Immature natural killer cell (primary cell): ENCODE data around the gene CPNE5. TPM values are rescaled to one million over a fixed set of nuclear protein-coding genes. Genes with fewer than 3 reads are reported as not detected.

Experiments
- DNase-seq, 3 donors: peaks; one replicate each; pipeline ENCODE4 v3.0.0; 2022; ENCODE audit warnings: mixed read lengths in 1 of 3
- H3K27ac Mint-ChIP-seq, 6 donors: one replicate each; pipeline ENCODE4 v1.8.0; 2020; ENCODE audit warnings: mixed read lengths in 6 of 6, mild to moderate bottlenecking in 5 of 6, inconsistent platforms in 4 of 6, moderate library complexity in 3 of 6
- H3K27me3 Mint-ChIP-seq, 3 donors: one replicate each; pipeline ENCODE4 v1.8.0; 2020 to 2021; ENCODE audit warnings: low read depth in 3 of 3, mild to moderate bottlenecking in 3 of 3, mixed read lengths in 3 of 3, moderate library complexity in 3 of 3, inconsistent platforms in 1 of 3
- H3K36me3 Mint-ChIP-seq, 3 donors: one replicate each; pipeline ENCODE4 v1.8.0; 2020; ENCODE audit warnings: mixed read lengths in 3 of 3, inconsistent platforms in 2 of 3, mild to moderate bottlenecking in 2 of 3
- H3K4me1 Mint-ChIP-seq, 2 donors: one replicate each; pipeline ENCODE4 v1.8.0; 2020; ENCODE audit warnings: inconsistent platforms in 2 of 2, mild to moderate bottlenecking in 2 of 2, mixed read lengths in 2 of 2, moderate library complexity in 1 of 2
- H3K4me3 Mint-ChIP-seq, 5 donors: one replicate each; pipeline ENCODE4 v1.8.0; 2020; ENCODE audit warnings: mild to moderate bottlenecking in 5 of 5, mixed read lengths in 5 of 5, inconsistent platforms in 3 of 5, moderate library complexity in 3 of 5
- H3K9me3 Mint-ChIP-seq, 6 donors: one replicate each; pipeline ENCODE4 v1.8.0; 2020; ENCODE audit warnings: mild to moderate bottlenecking in 6 of 6, mixed read lengths in 6 of 6, inconsistent platforms in 4 of 6, moderate library complexity in 3 of 6
- polyA plus RNA-seq, 3 donors: library from polyadenylated mRNA; unstranded; fragments of 300-500 nt; fragmentation: Illumina TruSeq; gene quantifications; one replicate each; pipeline ENCODE4 v1.2.3, GENCODE V29; 2021

CPNE5 gene
- polyA plus RNA-seq, 3 donors from 2014 or later: 0.29 to 0.52 (median 0.49) TPM

GRCh38 chr6:36751091-36751490, 88.2 kb downstream of the CPNE5 start:
- DNase-seq: no peak
- H3K27ac Mint-ChIP-seq: no peak overlapping the region
- peaks cover 0 to 5% (median 0%) of the 10 kb centered on the region in 6 donors for H3K9me3 Mint-ChIP-seq
- H3K4me3 Mint-ChIP-seq: no peak overlapping the region
- H3K4me1 Mint-ChIP-seq: peaks cover 19 to 22% of the 10 kb centered on the region in 2 donors
- peaks cover 0 to 5% (median 3%) of the 10 kb centered on the region in 3 donors for H3K27me3 Mint-ChIP-seq
- H3K36me3 Mint-ChIP-seq: peaks cover 0 to 5% (median 0%) of the 10 kb centered on the region in 3 donors

- Mint-ChIP-seq H3K4me1 (peaks cover 8 to 10% of the 10 kb centered on the region in 2 donors), H3K27ac (no peak overlapping the region), H3K4me3 (no peak overlapping the region), H3K36me3 (peaks cover 0 to 5% (median 0%) of the 10 kb centered on the region in 3 donors), H3K27me3 (peaks cover 0 to 5% (median 0%) of the 10 kb centered on the region in 3 donors), H3K9me3 (peaks cover 0 to 5% (median 0%) of the 10 kb centered on the region in 6 donors)
- DNase-seq: no peak
Measured at GRCh38 chr6:36749829-36750489, 89.3 kb downstream of the CPNE5 start.

- peaks cover 0 to 4% (median 0%) of the 10 kb centered on the region in 3 donors for H3K27me3 Mint-ChIP-seq
- H3K9me3 Mint-ChIP-seq: peaks cover 0 to 5% (median 0%) of the 10 kb centered on the region in 6 donors
- H3K27ac Mint-ChIP-seq: no peak overlapping the region
- H3K4me1 Mint-ChIP-seq: no peaks in the 10 kb centered on the region
- H3K36me3 Mint-ChIP-seq: peaks cover 0 to 5% (median 0%) of the 10 kb centered on the region in 3 donors
- no peak for DNase-seq
- H3K4me3 Mint-ChIP-seq: no peak overlapping the region
Measured at GRCh38 chr6:36746251-36746650, 93.0 kb downstream of the CPNE5 start.

- peaks cover 0 to 5% (median 0%) of the 10 kb centered on the region in 6 donors for H3K9me3 Mint-ChIP-seq
- DNase-seq: no peak
- no peak overlapping the region for H3K27ac Mint-ChIP-seq
- H3K36me3 Mint-ChIP-seq: peaks cover 0 to 5% (median 0%) of the 10 kb centered on the region in 3 donors
- no peak overlapping the region for H3K4me3 Mint-ChIP-seq
- H3K27me3 Mint-ChIP-seq: peaks cover 0 to 3% (median 2%) of the 10 kb centered on the region in 3 donors
- H3K4me1 Mint-ChIP-seq: no peaks in the 10 kb centered on the region
Measured at GRCh38 chr6:36745836-36746235, 93.4 kb downstream of the CPNE5 start.

GRCh38 chr6:36745283-36745682, 94.0 kb downstream of the CPNE5 start:
- no peak overlapping the region for H3K27ac Mint-ChIP-seq
- no peak for DNase-seq
- no peak overlapping the region for H3K4me3 Mint-ChIP-seq
- peaks cover 0 to 5% (median 0%) of the 10 kb centered on the region in 6 donors for H3K9me3 Mint-ChIP-seq
- H3K36me3 Mint-ChIP-seq: peaks cover 0 to 5% (median 0%) of the 10 kb centered on the region in 3 donors
- H3K27me3 Mint-ChIP-seq: peaks cover 0 to 3% (median 2%) of the 10 kb centered on the region in 3 donors
- no peaks in the 10 kb centered on the region for H3K4me1 Mint-ChIP-seq

GRCh38 chr6:36744304-36744673, 95.0 kb downstream of the CPNE5 start:
- Mint-ChIP-seq H3K36me3 (peaks cover 0 to 5% (median 0%) of the 10 kb centered on the region in 3 donors), H3K4me1 (no peaks in the 10 kb centered on the region), H3K9me3 (peaks cover 0 to 2% (median 0%) of the 10 kb centered on the region in 6 donors), H3K27me3 (peaks cover 0 to 3% (median 2%) of the 10 kb centered on the region in 3 donors), H3K27ac (no peak overlapping the region), H3K4me3 (no peak overlapping the region)
- no peak for DNase-seq

- H3K4me1 Mint-ChIP-seq: no peaks in the 10 kb centered on the region
- DNase-seq: no peak
- peaks cover 0 to 3% (median 2%) of the 10 kb centered on the region in 3 donors for H3K27me3 Mint-ChIP-seq
- H3K27ac Mint-ChIP-seq: no peak overlapping the region
- peaks cover 0 to 5% (median 0%) of the 10 kb centered on the region in 3 donors for H3K36me3 Mint-ChIP-seq
- no peaks in the 10 kb centered on the region for H3K9me3 Mint-ChIP-seq
- H3K4me3 Mint-ChIP-seq: no peak overlapping the region
Measured at GRCh38 chr6:36743538-36744303, 95.5 kb downstream of the CPNE5 start.

GRCh38 chr6:36743032-36743431, 96.2 kb downstream of the CPNE5 start:
- no peaks in the 10 kb centered on the region for H3K4me1 Mint-ChIP-seq
- DNase-seq: no peak
- H3K27me3 Mint-ChIP-seq: peaks cover 0 to 3% (median 2%) of the 10 kb centered on the region in 3 donors
- H3K4me3 Mint-ChIP-seq: no peak overlapping the region
- H3K27ac Mint-ChIP-seq: peak overlapping the region in 1 of 6 donors; percentile 5
- H3K36me3 Mint-ChIP-seq: no peaks in the 10 kb centered on the region
- H3K9me3 Mint-ChIP-seq: no peaks in the 10 kb centered on the region

- H3K27ac Mint-ChIP-seq: no peak overlapping the region
- no peaks in the 10 kb centered on the region for H3K36me3 Mint-ChIP-seq
- H3K4me1 Mint-ChIP-seq: no peaks in the 10 kb centered on the region
- H3K27me3 Mint-ChIP-seq: peaks cover 1 to 3% (median 2%) of the 10 kb centered on the region in 3 donors
- DNase-seq: no peak
- H3K9me3 Mint-ChIP-seq: no peaks in the 10 kb centered on the region
- H3K4me3 Mint-ChIP-seq: no peak overlapping the region
Measured at GRCh38 chr6:36742146-36742545, 97.1 kb downstream of the CPNE5 start.

- Mint-ChIP-seq H3K9me3 (no peaks in the 10 kb centered on the region), H3K27ac (no peak overlapping the region), H3K27me3 (peaks cover 1 to 4% (median 2%) of the 10 kb centered on the region in 3 donors), H3K36me3 (no peaks in the 10 kb centered on the region), H3K4me3 (no peak overlapping the region), H3K4me1 (no peaks in the 10 kb centered on the region)
- DNase-seq: no peak
Measured at GRCh38 chr6:36740818-36741179, 98.4 kb downstream of the CPNE5 start.

- H3K36me3 Mint-ChIP-seq: no peaks in the 10 kb centered on the region
- H3K9me3 Mint-ChIP-seq: no peaks in the 10 kb centered on the region
- no peak overlapping the region for H3K4me3 Mint-ChIP-seq
- H3K27me3 Mint-ChIP-seq: peaks cover 1 to 4% (median 2%) of the 10 kb centered on the region in 3 donors
- no peak overlapping the region for H3K27ac Mint-ChIP-seq
- H3K4me1 Mint-ChIP-seq: peaks cover 1 to 2% of the 10 kb centered on the region in 2 donors
- DNase-seq: no peak
Measured at GRCh38 chr6:36739947-36740817, 99.1 kb downstream of the CPNE5 start.

- DNase-seq: no peak
- H3K27me3 Mint-ChIP-seq: peaks cover 0 to 6% (median 2%) of the 10 kb centered on the region in 3 donors
- no peaks in the 10 kb centered on the region for H3K36me3 Mint-ChIP-seq
- no peaks in the 10 kb centered on the region for H3K9me3 Mint-ChIP-seq
- no peak overlapping the region for H3K27ac Mint-ChIP-seq
- no peak overlapping the region for H3K4me3 Mint-ChIP-seq
- peaks cover 8% of the 10 kb centered on the region in 2 donors for H3K4me1 Mint-ChIP-seq
Measured at GRCh38 chr6:36738108-36738507, 101.1 kb downstream of the CPNE5 start.

GRCh38 chr6:36737043-36737785, 102.0 kb downstream of the CPNE5 start:
- Mint-ChIP-seq H3K9me3 (no peaks in the 10 kb centered on the region), H3K27ac (no peak overlapping the region), H3K27me3 (peaks cover 0 to 6% (median 2%) of the 10 kb centered on the region in 3 donors), H3K36me3 (no peaks in the 10 kb centered on the region), H3K4me1 (peaks cover 8% of the 10 kb centered on the region in 2 donors), H3K4me3 (no peak overlapping the region)
- no peak for DNase-seq
